Dermis microvascular lymphatic vessel endothelial cell (primary cell): ENCODE results near the gene NTM. TPM values are rescaled to one million over a fixed set of nuclear protein-coding genes. Genes with fewer than 3 reads are reported as not detected.
A peak's percentile ranks its signal among the peaks of the same experiment; 100 is the strongest.

Experiments used
- DNase-seq, 2 donors: peaks; one replicate each; pipeline versions ENCODE4 v3.0.0 to v3.0.0-alpha.2; 2010; ENCODE audit warnings: low read depth in 2 of 2
- total RNA-seq: library from RNA; depleted of rRNA; stranded (reverse); fragments of >200 nt; gene quantifications from 2 replicates; pipeline ENCODE4 v1.2.1, GENCODE V29; 2014

NTM gene
- total RNA-seq, 1 donor from 2014 or later = under 0.01 TPM

DNA sequence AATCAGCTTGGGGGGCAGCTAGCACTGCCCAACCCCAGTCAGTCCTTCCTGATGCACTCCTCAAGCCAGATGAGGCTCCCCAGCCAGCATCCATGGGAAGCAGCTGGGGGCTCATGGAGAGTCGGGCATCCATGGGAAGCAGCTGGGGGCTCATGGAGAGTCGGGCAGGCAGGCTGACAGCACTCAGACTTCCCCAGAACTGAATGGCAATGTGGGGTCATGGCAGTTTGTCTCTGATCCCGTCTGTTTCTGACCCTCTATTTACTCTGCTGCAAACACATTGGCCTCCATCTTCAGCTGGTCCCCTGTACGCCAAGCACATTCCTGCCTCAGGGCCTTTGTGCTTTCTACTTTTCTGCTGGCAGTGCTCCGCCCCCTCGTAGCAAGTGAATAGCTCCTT, 314.8 kb downstream of the NTM start:
- DNase-seq = no peak

GRCh38 chr11:131685906-131686305, 315.5 kb downstream of the NTM start:
- DNase-seq = no peak

DNA sequence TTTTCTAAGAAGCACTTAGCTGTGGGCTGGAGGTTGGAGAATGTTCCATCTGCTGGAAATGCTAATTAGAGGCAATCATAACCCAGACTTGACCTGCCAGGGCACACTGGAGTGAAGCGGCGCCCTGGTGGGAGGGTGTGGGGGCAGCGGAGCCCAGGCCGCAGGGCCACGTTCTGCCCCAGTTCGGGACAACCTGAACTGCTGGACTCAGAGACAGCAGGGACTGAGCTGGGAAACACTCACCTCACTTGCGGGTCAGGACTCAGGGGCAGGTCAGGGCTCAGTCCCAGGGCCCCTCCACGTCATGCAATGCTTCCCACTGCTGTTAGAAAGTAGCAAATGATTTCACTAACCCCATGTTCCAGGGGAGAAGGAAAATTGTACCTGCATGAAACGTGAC, 316.4 kb downstream of the NTM start:
- no peak for DNase-seq

- no peak for DNase-seq
These were observed 317.1 kb downstream of the NTM start for GRCh38 chr11:131687291-131688047.

GRCh38 chr11:131688048-131688693, 317.8 kb downstream of the NTM start:
- peak in 1 of 2 donors; percentile 53 for DNase-seq

GRCh38 chr11:131689049-131689925, 318.9 kb downstream of the NTM start:
- DNase-seq = no peak

DNA sequence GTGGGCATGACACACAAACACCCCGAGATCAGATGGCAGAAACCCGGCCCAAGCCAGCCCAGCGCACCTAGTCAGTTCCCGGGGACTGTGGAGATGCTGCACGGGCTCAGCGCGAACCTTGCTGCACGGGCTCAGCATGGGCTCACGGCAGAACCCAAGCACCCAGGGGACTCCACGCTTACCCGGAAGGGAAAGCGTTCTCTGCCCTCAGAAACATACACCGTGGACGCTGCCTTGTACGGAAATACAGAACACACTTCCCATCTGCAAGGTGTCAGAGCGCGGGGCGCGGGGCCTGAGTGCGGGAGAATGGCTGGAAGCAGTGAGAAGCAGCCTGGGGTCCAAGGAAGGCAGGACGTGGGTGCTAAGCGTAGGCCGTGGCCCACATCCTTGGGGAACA, 319.9 kb downstream of the NTM start:
- DNase-seq = no peak

DNA sequence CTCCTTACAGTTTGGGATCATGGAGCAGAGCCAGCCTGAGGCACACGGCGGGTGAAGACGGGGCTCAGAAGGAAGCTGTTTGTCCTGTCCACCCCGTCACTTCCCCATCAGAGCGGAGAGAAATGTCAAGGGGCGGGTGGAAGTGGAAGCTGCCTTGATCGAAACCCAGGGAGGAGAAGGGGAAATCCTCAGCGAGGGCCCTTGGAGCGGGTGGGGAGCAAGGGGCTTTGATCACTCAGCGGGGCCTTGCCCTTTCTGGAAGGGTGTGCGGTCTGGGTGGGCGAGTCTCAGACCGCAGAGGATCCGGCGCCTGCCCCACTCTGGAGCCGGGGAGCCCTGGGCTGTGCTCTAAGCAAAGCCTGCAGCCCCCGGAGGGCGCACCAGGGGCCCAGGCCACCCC, 320.4 kb downstream of the NTM start:
- no peak for DNase-seq

- DNase-seq = peak in 1 of 2 donors; percentile 32
These were observed 321.0 kb downstream of the NTM start for GRCh38 chr11:131691181-131692041.

- no peak for DNase-seq
These were observed 321.7 kb downstream of the NTM start for GRCh38 chr11:131692151-131692550.

DNA sequence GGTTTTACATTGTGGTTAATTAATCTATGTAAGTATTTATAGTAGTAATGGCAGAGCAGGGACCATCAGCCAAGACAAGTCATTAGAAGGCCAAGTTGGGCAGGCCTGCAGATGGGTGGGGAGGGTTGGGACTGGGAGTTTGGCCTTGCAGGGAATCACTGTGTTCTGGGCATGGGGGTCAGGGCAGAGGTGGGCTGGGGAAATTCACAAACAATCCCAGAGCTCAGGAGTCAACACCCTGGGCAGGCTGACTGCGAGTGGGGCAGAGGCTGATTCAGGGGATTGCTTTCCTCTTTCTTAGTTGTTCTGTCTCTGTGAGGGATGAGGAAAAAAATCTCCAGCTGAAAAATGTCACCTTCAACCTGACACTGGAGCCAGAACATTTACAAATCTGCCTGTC, 322.5 kb downstream of the NTM start:
- no peak for DNase-seq

GRCh38 chr11:131693756-131694155, 323.3 kb downstream of the NTM start:
- DNase-seq = no peak

DNA sequence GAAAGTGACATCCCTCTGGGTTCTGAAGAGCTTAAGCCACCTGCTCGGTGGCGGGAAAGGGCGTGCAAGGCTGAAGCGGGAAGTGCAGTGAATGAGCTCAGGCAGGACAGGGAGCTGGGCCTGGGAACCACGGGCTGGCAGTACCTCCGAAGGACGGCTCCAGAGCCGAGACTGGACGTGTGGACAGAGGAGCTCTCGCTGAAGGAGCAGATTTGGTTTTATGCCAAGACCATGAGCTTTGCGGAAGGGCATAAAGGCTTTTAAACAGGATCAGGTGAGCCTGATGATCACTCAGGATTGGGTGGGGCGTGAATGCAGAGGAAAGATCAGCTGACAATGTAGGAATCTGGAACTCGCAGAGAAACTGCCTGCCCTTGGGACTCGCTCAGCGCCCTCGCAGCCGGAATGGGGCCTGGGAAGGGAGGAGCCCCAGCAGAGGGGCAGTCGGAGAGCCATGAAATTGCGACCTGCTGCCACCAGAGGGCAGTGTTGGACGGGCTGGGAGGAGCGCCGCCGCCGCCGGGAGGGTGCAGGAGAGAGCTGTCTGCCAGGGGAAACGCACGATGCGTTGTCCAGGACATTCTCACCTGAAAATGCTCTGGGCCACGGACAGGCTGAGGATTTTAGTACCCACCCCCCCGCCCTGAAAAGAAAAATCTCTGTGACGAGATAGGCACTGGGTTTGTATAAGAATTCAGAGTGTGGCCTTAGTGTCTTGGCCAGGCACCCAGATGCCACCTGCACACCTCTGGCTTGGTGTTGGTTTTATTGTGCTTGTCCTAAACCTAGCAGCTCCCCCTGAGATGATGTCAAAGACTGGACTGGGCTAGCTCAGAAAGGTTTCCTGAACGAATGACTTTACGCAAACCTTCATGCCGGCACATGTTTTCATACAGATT, 324.4 kb downstream of the NTM start:
- DNase-seq = peak; percentile 16 to 72

DNA sequence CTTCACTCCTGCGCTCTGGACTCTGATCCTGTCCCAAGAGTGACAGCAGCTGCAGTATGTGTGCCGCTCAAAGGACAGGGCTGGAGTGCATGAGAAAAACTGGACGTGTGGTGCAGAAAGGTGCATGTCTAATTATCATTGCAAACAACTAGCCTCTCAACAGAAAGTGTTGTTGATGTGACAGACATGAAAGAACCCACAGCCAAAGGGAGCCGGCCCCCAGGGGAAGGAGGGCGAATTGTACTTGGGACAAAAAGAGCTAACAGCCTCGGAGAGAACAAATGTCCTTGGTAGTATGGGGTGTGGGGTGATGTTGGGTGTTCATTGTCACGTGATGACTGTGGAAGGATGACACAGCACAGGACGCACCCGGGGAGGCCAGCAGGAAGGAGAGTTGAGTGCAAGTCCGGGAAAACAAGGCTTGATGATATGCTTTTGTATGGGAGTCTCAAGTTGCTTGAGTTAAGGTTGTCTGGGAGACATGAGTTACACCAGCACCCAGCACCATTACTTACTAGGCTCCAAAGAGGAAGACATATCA, 325.5 kb downstream of the NTM start:
- no peak for DNase-seq

- DNase-seq = no peak
These were observed 326.3 kb downstream of the NTM start for GRCh38 chr11:131696690-131697089.

DNA sequence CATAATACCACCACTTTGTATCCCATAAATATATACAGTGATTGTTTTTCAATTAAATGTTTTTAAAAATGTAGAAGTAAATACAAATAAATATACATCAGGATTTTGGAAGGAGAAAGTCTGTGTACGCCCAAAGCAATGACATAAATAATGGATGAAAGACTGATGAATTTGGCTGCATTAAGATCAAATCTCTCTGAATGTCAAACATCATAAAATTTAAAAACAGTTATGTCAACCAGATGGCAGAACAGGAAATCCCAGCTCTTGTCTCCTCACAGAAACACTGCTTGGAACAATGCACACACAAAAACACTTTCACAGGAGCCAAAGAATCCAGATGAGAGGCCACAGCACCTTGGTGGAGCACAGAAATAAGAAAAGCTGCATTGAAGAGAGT, 332.9 kb downstream of the NTM start:
- DNase-seq = no peak

DNA sequence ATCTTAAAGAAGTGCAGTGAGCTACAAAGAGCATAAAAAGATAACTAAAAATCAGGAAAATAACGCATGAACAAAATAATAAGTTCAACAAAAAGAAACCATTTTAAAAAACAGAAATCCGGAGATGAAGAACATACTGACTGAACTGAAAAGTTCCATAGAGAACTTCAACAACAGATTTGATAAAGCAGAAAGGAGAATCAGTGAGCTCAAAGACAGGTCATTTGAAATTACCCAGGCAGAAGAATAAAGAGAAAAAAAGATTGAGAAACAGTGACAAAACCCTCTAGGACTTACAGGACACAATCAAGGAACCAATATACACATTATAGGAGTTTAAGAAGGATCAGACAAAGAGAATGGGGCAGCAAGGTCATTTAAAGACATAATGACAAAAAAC, 334.3 kb downstream of the NTM start:
- no peak for DNase-seq

DNA sequence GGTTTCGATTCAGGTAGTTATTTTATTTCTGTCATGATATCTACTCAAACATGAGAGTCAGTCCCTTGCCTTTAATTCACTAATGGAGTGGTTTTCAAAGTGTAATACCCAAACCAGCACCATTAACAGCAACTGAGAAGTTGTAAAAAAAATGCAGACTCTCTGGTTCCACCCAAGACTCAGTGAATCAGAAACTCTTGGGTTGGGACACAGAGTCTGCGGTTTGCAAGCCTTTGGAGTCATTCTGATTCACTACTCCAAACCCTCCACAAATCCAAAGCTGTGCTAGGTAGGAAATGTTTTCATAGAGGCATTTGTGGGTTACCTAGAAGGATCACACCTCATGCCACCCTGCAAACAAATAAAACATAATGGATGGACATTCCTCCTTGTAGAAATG, 340.1 kb downstream of the NTM start:
- no peak for DNase-seq

- peak in 1 of 2 donors; percentile 26 for DNase-seq
These were observed 342.5 kb downstream of the NTM start for GRCh38 chr11:131712897-131713296.

- DNase-seq = no peak
These were observed 343.2 kb downstream of the NTM start for GRCh38 chr11:131713529-131714134.
